HL-60 (cell line): Measurements from ENCODE around the gene ARFGEF3.

ENCODE experiments used
- CTCF ChIP-seq: IDR thresholded peaks from one replicate; pipeline ENCODE4 v1.5.1; 2011; ENCODE audit warnings: low read length, control low read depth, inconsistent platforms; ENCODE audit not compliant: insufficient read depth
- POLR2AphosphoS5 ChIP-seq: IDR thresholded peaks from 2 replicates; pipeline ENCODE4 v1.6.1; 2012; ENCODE audit warnings: low read depth
- REST ChIP-seq: IDR thresholded peaks from 2 replicates; pipeline ENCODE4 v1.6.1; 2012; ENCODE audit warnings: low read depth; ENCODE audit not compliant: insufficient replicate concordance

- TF ChIP-seq POLR2AphosphoS5 = no peak
- TF ChIP-seq CTCF = peak; percentile 32
- no peak for TF ChIP-seq REST
Observed at GRCh38 chr6:138115877-138116660, 45.7 kb upstream of the ARFGEF3 start.
